ENCODE data around the gene INHA. TPM values are rescaled to one million over a fixed set of nuclear protein-coding genes. Genes with fewer than 3 reads are reported as not detected.

Gene INHA
- total RNA-seq, 4 donors from 2014 or later: 0.34 to 3.5 (median 1.5) TPM; not detected in 1

- peak within 1 kb of the TSS; percentile 65 for H3K27ac ChIP-seq
- TF ChIP-seq EP300 (IDR thresholded peaks at IDR 0.05) (no peak), POLR2A (IDR thresholded peaks at IDR 0.05) (peak in 1 of 2 donors; percentile 37), POLR2AphosphoS5 (IDR thresholded peaks at IDR 0.05) (peak in 2 of 3 donors; percentile 39 to 54), CTCF (IDR thresholded peaks at IDR 0.05) (no peak)
- H3K4me1 ChIP-seq: peaks cover 15% of the 10 kb centered on the region
- WGBS: under 1% methylated on average over 49 of the region's 57 CpGs
- H3K36me3 ChIP-seq: peaks cover 17% of the 10 kb centered on the region
- DNase-seq (ENCODE audit: low spot score in 2 of 2): peak; percentile 98
- no peaks in the 10 kb centered on the region for H3K27me3 ChIP-seq
- H3K4me3 ChIP-seq: peak within 1 kb of the TSS; percentile 58
- no peaks in the 10 kb centered on the region for H3K9me3 ChIP-seq
Measured at GRCh38 chr2:219597552-219598307, 25.6 kb downstream of the INHA start, which contains the start of gene STK11IP. Gene STK11IP, plus strand, starts transcription at chr2:219597857. Its CDS starts 263 bp downstream, at chr2:219598120.

- Histone ChIP-seq H3K4me3 (peak overlapping the region; percentile 58), H3K9me3 (no peaks in the 10 kb centered on the region), H3K27ac (peak overlapping the region; percentile 65), H3K27me3 (no peaks in the 10 kb centered on the region), H3K4me1 (peaks cover 15% of the 10 kb centered on the region), H3K36me3 (peaks cover 24% of the 10 kb centered on the region)
- TF ChIP-seq POLR2AphosphoS5 (IDR thresholded peaks at IDR 0.05) (no peak), POLR2A (IDR thresholded peaks at IDR 0.05) (no peak), CTCF (IDR thresholded peaks at IDR 0.05) (no peak), EP300 (IDR thresholded peaks at IDR 0.05) (no peak)
- WGBS: 20% methylated on average over 9 of the region's 9 CpGs
- no peak for DNase-seq (ENCODE audit: low spot score in 2 of 2)
Measured at GRCh38 chr2:219598308-219599078, 26.4 kb downstream of the INHA start.

GRCh38 chr2:219603771-219604170 is 31.7 kb downstream of the INHA start:
- TF ChIP-seq EP300 (IDR thresholded peaks at IDR 0.05) (no peak), POLR2A (IDR thresholded peaks at IDR 0.05) (no peak)
- Histone ChIP-seq H3K9me3 (no peaks in the 10 kb centered on the region), H3K36me3 (peaks cover 76% of the 10 kb centered on the region), H3K4me3 (no peak overlapping the region), H3K27me3 (no peaks in the 10 kb centered on the region), H3K4me1 (peaks cover 2% of the 10 kb centered on the region), H3K27ac (no peak overlapping the region)
- no peak for DNase-seq (ENCODE audit: low spot score in 2 of 2)
- 90% methylated on average over 5 of the region's 5 CpGs for WGBS

GRCh38 chr2:219605607-219605954 is 33.5 kb downstream of the INHA start:
- Histone ChIP-seq H3K36me3 (peaks cover 89% of the 10 kb centered on the region), H3K27ac (no peak overlapping the region), H3K27me3 (no peaks in the 10 kb centered on the region), H3K4me3 (no peak overlapping the region), H3K9me3 (no peaks in the 10 kb centered on the region), H3K4me1 (no peaks in the 10 kb centered on the region)
- DNase-seq (ENCODE audit: low spot score in 2 of 2): no peak
- TF ChIP-seq POLR2AphosphoS5 (IDR thresholded peaks at IDR 0.05) (no peak), CTCF (IDR thresholded peaks at IDR 0.05) (no peak), EP300 (IDR thresholded peaks at IDR 0.05) (no peak), POLR2A (IDR thresholded peaks at IDR 0.05) (no peak)
- WGBS: 80% methylated on average over 6 of the region's 6 CpGs

GRCh38 chr2:219607931-219608330 is 35.8 kb downstream of the INHA start:
- 89% methylated on average over 15 of the region's 15 CpGs for WGBS
- DNase-seq (ENCODE audit: low spot score in 2 of 2): no peak
- Histone ChIP-seq H3K4me3 (no peak overlapping the region), H3K27me3 (no peaks in the 10 kb centered on the region), H3K27ac (no peak overlapping the region), H3K4me1 (no peaks in the 10 kb centered on the region), H3K36me3 (peaks cover 80% of the 10 kb centered on the region), H3K9me3 (no peaks in the 10 kb centered on the region)
- no peak for TF ChIP-seq CTCF (IDR thresholded peaks at IDR 0.05)
- no peak for TF ChIP-seq POLR2AphosphoS5 (IDR thresholded peaks at IDR 0.05)
